Neural progenitor cell (in vitro differentiated cells): ENCODE results near the gene IL6R. TPM values are rescaled to one million over a fixed set of nuclear protein-coding genes. Genes with fewer than 3 reads are reported as not detected.

ENCODE experiments used
- DNase-seq: peaks from one replicate; pipeline ENCODE4 v3.0.0-alpha.2; 2016; ENCODE audit warnings: low spot score
- H2AFZ ChIP-seq: fragments of 200-600 bp; sonication (generic); replicated peaks from 2 replicates; pipeline ENCODE4 v1.6.1; 2016; ENCODE audit warnings: antibody characterized with exemption
- H3F3A ChIP-seq: fragments of 200-600 bp; sonication (generic); 2 replicates; pipeline ENCODE4 v1.6.1; 2016; ENCODE audit warnings: antibody characterized with exemption, low read depth
- H3K27ac ChIP-seq: fragments of 200-600 bp; sonication (generic); 2 replicates; pipeline ENCODE4 v1.5.1; 2016; ENCODE audit warnings: mild to moderate bottlenecking
- H3K27me3 ChIP-seq: fragments of 200-600 bp; sonication (generic); 2 replicates; pipeline ENCODE4 v1.6.1; 2016; ENCODE audit warnings: mild to moderate bottlenecking, moderate library complexity
- H3K36me3 ChIP-seq: fragments of 200-600 bp; sonication (generic); 2 replicates; pipeline ENCODE4 v1.5.1; 2016
- H3K4me1 ChIP-seq: fragments of 200-600 bp; sonication (generic); 2 replicates; pipeline ENCODE4 v1.6.1; 2016; ENCODE audit warnings: mixed run types
- H3K4me2 ChIP-seq: fragments of 200-600 bp; sonication (generic); 2 replicates; pipeline ENCODE4 v1.6.1; 2016
- H3K4me3 ChIP-seq: fragments of 200-600 bp; sonication (generic); 2 replicates; pipeline ENCODE4 v1.5.1; 2016
- H3K79me2 ChIP-seq: fragments of 200-600 bp; sonication (generic); 2 replicates; pipeline ENCODE4 v1.6.1; 2016; ENCODE audit warnings: low read depth
- H3K9ac ChIP-seq: fragments of 200-600 bp; sonication (generic); 2 replicates; pipeline ENCODE4 v1.6.1; 2016
- H3K9me3 ChIP-seq: fragments of 200-600 bp; sonication (generic); 2 replicates; pipeline ENCODE4 v1.5.1; 2016; ENCODE audit warnings: low read depth
- H4K20me1 ChIP-seq: fragments of 200-600 bp; sonication (generic); 2 replicates; pipeline ENCODE4 v1.6.1; 2016; ENCODE audit warnings: low read depth
- H3K27ac Mint-ChIP-seq: 3 replicates; pipeline ENCODE4 v1.8.0; 2021; ENCODE audit warnings: mixed read lengths
- H3K27me3 Mint-ChIP-seq: 2 replicates; pipeline ENCODE4 v1.8.0; 2022; ENCODE audit warnings: low read depth, mild to moderate bottlenecking, inconsistent platforms, moderate library complexity, mixed read lengths; ENCODE audit not compliant: insufficient read depth
- H3K36me3 Mint-ChIP-seq: 3 replicates; pipeline ENCODE4 v1.8.0; 2021; ENCODE audit warnings: mixed read lengths
- H3K4me1 Mint-ChIP-seq: 3 replicates; pipeline ENCODE4 v1.8.0; 2021; ENCODE audit warnings: mixed read lengths
- H3K4me3 Mint-ChIP-seq: 3 replicates; pipeline ENCODE4 v1.8.0; 2021; ENCODE audit warnings: mild to moderate bottlenecking, moderate library complexity, mixed read lengths
- H3K9me3 Mint-ChIP-seq: 3 replicates; pipeline ENCODE4 v1.8.0; 2020; ENCODE audit warnings: mixed read lengths
- EZH2 ChIP-seq: fragments of 200-600 bp; sonication (generic); IDR thresholded peaks from 2 replicates; pipeline ENCODE4 v1.6.1; 2017; ENCODE audit warnings: antibody characterized with exemption, mild to moderate bottlenecking, moderate library complexity
- EZH2phosphoT487 ChIP-seq: fragments of 200-600 bp; sonication (generic); IDR thresholded peaks from 2 replicates; pipeline ENCODE4 v1.6.1; 2017; ENCODE audit warnings: antibody characterized with exemption
- total RNA-seq: library from RNA; depleted of rRNA; stranded (reverse); fragments of >200 nt; gene quantifications from 2 replicates; pipeline ENCODE4 v1.2.3, GENCODE V29; 2015; ENCODE audit warnings: low replicate concordance
- TF ChIP-seq, protein P1 (sequence below): fragments of 200-600 bp; sonication (generic); IDR thresholded peaks from 2 replicates; pipeline ENCODE4 v1.5.1; 2017; ENCODE audit warnings: antibody characterized with exemption, mild to moderate bottlenecking

Gene IL6R
- total RNA-seq, 1 donor from 2014 or later, result not detected

DNA sequence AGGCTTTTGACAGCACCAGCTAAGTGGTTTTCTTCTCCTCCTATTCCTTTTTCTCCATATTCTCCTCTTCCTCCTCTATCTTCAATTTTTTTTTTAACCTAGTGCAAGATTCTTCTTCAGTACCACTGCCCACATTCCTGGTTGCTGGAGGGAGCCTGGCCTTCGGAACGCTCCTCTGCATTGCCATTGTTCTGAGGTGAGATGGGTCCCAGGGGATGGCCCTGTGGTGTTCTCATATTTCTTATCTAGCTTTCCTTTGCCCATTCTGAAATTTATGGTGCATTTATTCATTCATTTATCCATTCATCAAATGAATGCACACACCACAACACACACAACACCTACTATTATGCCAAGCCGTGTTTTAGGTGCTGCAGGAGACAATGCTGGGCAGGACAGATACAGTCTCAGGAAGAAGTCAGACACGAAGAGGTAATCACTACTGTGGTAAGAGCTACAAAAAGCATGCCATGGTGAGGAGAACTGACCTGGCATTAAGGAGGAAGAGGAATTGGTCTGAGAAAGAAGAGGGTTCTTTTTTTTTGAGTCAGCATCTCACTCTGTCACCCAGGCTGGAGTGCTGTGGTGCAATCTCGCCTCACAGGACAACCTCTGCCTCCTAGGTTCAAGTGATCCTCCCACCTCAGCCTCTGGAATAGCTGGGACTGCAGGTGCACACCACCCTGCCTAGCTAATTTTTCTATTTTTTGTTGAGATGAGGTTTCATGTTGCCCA, 49.4 kb downstream of the IL6R start:
- H3K9me3 Mint-ChIP-seq, result peaks cover 3% of the 10 kb centered on the region
- no peak overlapping the region for H3K4me3 Mint-ChIP-seq
- no peak overlapping the region for H3K4me2 ChIP-seq
- TF ChIP-seq EZH2, result no peak
- TF ChIP-seq, protein P1, sequence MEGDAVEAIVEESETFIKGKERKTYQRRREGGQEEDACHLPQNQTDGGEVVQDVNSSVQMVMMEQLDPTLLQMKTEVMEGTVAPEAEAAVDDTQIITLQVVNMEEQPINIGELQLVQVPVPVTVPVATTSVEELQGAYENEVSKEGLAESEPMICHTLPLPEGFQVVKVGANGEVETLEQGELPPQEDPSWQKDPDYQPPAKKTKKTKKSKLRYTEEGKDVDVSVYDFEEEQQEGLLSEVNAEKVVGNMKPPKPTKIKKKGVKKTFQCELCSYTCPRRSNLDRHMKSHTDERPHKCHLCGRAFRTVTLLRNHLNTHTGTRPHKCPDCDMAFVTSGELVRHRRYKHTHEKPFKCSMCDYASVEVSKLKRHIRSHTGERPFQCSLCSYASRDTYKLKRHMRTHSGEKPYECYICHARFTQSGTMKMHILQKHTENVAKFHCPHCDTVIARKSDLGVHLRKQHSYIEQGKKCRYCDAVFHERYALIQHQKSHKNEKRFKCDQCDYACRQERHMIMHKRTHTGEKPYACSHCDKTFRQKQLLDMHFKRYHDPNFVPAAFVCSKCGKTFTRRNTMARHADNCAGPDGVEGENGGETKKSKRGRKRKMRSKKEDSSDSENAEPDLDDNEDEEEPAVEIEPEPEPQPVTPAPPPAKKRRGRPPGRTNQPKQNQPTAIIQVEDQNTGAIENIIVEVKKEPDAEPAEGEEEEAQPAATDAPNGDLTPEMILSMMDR, result no peak
- no peak for TF ChIP-seq EZH2phosphoT487
- H4K20me1 ChIP-seq, result no peaks in the 10 kb centered on the region
- no peaks in the 10 kb centered on the region for H3F3A ChIP-seq
- no peaks in the 10 kb centered on the region for H3K27me3 ChIP-seq
- no peaks in the 10 kb centered on the region for H3K36me3 ChIP-seq
- no peak overlapping the region for H3K9ac ChIP-seq
- peaks cover 22% of the 10 kb centered on the region for H3K27me3 Mint-ChIP-seq
- no peak overlapping the region for H3K4me3 ChIP-seq
- no peak overlapping the region for H3K27ac Mint-ChIP-seq
- H3K27ac ChIP-seq, result no peak overlapping the region
- peaks cover 2% of the 10 kb centered on the region for H3K4me1 Mint-ChIP-seq
- H3K36me3 Mint-ChIP-seq, result no peaks in the 10 kb centered on the region
- DNase-seq, result no peak
- H3K9me3 ChIP-seq, result no peaks in the 10 kb centered on the region
- no peaks in the 10 kb centered on the region for H3K4me1 ChIP-seq
- H3K79me2 ChIP-seq, result no peaks in the 10 kb centered on the region
- H2AFZ ChIP-seq, result no peak overlapping the region

DNA sequence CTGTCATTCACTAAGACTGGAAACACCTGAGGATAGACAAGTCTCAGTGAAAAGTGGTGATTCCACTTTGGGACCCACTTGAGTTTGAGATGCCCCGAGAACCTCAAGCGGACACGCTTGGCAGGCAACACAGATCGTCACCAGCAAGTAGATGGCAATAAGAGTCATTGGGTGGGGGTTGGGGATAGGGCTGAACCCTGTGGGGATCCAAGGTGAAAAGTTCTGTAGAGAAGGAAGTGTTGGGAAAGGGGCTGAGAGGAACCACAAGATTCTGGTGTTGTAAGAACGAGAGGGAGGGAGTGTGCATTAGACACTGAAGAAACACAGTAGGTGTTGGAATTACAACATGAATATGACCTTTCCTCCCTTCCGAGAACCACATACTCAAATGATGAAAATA, 51.5 kb downstream of the IL6R start:
- Mint-ChIP-seq H3K9me3 (peaks cover 3% of the 10 kb centered on the region), H3K4me1 (peaks cover 2% of the 10 kb centered on the region), H3K4me3 (no peak overlapping the region), H3K36me3 (no peaks in the 10 kb centered on the region), H3K27me3 (peaks cover 16% of the 10 kb centered on the region), H3K27ac (no peak overlapping the region)
- H3K4me1 ChIP-seq, result no peaks in the 10 kb centered on the region
- TF ChIP-seq EZH2 (no peak), EZH2phosphoT487 (no peak)
- H3K79me2 ChIP-seq, result no peaks in the 10 kb centered on the region
- no peaks in the 10 kb centered on the region for H4K20me1 ChIP-seq
- no peak overlapping the region for H3K4me2 ChIP-seq
- no peaks in the 10 kb centered on the region for H3K27me3 ChIP-seq
- H3F3A ChIP-seq, result no peaks in the 10 kb centered on the region
- no peak overlapping the region for H3K9ac ChIP-seq
- H3K4me3 ChIP-seq, result no peak overlapping the region
- DNase-seq, result no peak
- no peak overlapping the region for H3K27ac ChIP-seq
- H3K36me3 ChIP-seq, result no peaks in the 10 kb centered on the region
- H3K9me3 ChIP-seq, result no peaks in the 10 kb centered on the region
- H2AFZ ChIP-seq, result no peak overlapping the region

DNA sequence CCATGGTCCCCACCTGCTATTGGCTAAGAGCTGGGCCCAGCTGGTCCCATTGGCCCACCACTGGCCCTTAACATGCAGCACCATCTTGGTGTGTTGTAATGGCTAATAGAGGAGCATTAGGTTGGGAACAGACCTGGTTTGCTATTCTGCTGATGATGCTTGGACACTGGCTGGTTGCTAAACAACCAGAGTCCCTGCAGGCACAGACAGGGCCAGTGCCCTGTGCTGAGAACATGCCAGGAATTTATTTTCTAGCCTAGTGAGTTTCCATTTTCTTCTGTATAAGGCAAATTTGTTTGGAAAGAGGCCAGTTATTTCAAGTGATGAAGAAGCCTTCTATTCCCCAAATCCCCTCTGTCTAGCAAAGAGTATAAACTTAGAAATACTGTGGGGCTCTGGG, 53.9 kb downstream of the IL6R start:
- Histone ChIP-seq H3K36me3 (no peaks in the 10 kb centered on the region), H2AFZ (no peak overlapping the region), H3F3A (no peaks in the 10 kb centered on the region), H3K27ac (no peak overlapping the region), H3K4me1 (no peaks in the 10 kb centered on the region), H3K27me3 (no peaks in the 10 kb centered on the region), H4K20me1 (no peaks in the 10 kb centered on the region), H3K9ac (no peak overlapping the region), H3K4me2 (no peak overlapping the region), H3K9me3 (no peaks in the 10 kb centered on the region), H3K4me3 (no peak overlapping the region), H3K79me2 (no peaks in the 10 kb centered on the region)
- DNase-seq, result no peak
- Mint-ChIP-seq H3K4me1 (peaks cover 4% of the 10 kb centered on the region), H3K27ac (no peak overlapping the region), H3K36me3 (no peaks in the 10 kb centered on the region), H3K4me3 (no peak overlapping the region), H3K9me3 (peaks cover 3% of the 10 kb centered on the region), H3K27me3 (peaks cover 4% of the 10 kb centered on the region)
- TF ChIP-seq EZH2phosphoT487, result no peak
- TF ChIP-seq, protein P1, result no peak
- no peak for TF ChIP-seq EZH2

- H3K27ac ChIP-seq, result no peak overlapping the region
- no peaks in the 10 kb centered on the region for H3F3A ChIP-seq
- no peaks in the 10 kb centered on the region for H4K20me1 ChIP-seq
- no peak overlapping the region for H3K4me3 Mint-ChIP-seq
- no peaks in the 10 kb centered on the region for H3K9me3 ChIP-seq
- H3K4me1 Mint-ChIP-seq, result peaks cover 4% of the 10 kb centered on the region
- H3K4me2 ChIP-seq, result no peak overlapping the region
- H3K79me2 ChIP-seq, result no peaks in the 10 kb centered on the region
- peaks cover 2% of the 10 kb centered on the region for H3K27me3 Mint-ChIP-seq
- no peaks in the 10 kb centered on the region for H3K27me3 ChIP-seq
- peaks cover 3% of the 10 kb centered on the region for H3K9me3 Mint-ChIP-seq
- no peaks in the 10 kb centered on the region for H3K36me3 Mint-ChIP-seq
- H3K36me3 ChIP-seq, result no peaks in the 10 kb centered on the region
- H3K9ac ChIP-seq, result no peak overlapping the region
- peaks cover 2% of the 10 kb centered on the region for H3K4me1 ChIP-seq
- no peak overlapping the region for H2AFZ ChIP-seq
- no peak for DNase-seq
- TF ChIP-seq EZH2 (no peak), EZH2phosphoT487 (no peak)
- TF ChIP-seq, protein P1, result no peak
- no peak overlapping the region for H3K27ac Mint-ChIP-seq
- no peak overlapping the region for H3K4me3 ChIP-seq
Observed at GRCh38 chr1:154460695-154461260, 55.6 kb downstream of the IL6R start.
